Glomerular endothelial cell (primary cell): ENCODE data around the gene RBFOX1. TPM values are rescaled to one million over a fixed set of nuclear protein-coding genes. Genes with fewer than 3 reads are reported as not detected.

Experiments used
- DNase-seq: peaks from one replicate; pipeline ENCODE4 v3.0.0-alpha.2; 2011; ENCODE audit warnings: low read depth, low spot score; ENCODE audit errors: extremely low read depth
- total RNA-seq: library from RNA; depleted of rRNA; stranded (reverse); fragments of >200 nt; gene quantifications from 2 replicates; pipeline ENCODE4 v1.2.3, GENCODE V29; 2015

RBFOX1 gene
- total RNA-seq, 1 donor from 2014 or later = not detected

DNA sequence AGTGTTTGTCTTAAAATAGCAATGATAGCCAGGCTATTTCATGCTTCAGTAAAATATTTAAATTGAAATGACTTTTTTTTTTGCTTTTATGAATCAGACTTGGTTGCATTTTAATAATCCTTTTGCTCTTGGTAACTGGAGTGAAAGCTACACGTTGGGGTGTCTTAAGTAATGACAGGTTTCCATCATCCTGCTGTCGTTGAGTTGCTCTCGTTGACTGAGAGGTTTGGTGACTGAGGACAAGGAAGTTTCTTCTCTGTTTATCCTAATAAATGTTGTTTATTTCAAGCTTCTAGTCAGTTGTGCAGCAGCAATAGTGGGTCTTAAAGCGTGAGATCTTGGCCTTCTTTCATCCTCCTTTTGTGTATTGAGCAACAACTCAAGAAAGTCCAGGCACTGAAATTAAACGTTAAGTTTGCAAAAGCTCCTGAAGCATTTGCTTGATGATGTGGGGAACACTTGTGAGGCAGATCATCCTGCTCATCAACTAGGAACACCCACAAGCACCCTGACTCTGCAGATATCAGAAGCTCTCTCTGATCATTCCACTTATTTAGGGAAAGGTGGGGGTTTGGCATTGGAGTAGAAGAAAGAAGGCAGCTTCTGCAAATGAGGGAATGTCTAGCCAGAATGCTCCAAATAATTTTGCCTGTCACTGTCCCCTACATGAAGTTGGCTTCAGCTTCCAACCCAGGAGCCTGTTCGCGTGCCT, 179.1 kb downstream of the RBFOX1 start:
- no peak for DNase-seq

DNA sequence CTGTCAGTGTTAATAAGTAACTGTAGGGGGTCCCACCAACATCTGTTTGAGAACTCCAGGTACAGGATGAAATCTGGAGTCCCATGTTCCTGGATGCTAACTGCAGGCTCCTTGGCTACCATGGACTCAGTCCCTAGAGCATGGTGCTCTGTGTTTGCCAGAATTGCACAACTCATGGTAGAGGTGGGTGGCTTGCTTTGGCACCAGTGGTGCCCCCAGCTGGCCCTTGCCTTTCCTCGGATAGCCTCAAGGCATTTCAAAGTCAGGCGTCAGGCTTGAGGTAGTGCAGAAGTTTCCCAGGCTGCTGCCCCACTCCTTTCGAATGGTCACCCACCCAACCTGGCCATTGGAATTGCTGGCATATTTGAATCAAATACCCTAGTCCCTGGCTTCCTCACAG, 179.9 kb downstream of the RBFOX1 start:
- DNase-seq = no peak

GRCh38 chr16:7513429-7513828, 180.8 kb downstream of the RBFOX1 start:
- no peak for DNase-seq

- DNase-seq = no peak
Measured at GRCh38 chr16:7515543-7515942, 182.9 kb downstream of the RBFOX1 start.

DNA sequence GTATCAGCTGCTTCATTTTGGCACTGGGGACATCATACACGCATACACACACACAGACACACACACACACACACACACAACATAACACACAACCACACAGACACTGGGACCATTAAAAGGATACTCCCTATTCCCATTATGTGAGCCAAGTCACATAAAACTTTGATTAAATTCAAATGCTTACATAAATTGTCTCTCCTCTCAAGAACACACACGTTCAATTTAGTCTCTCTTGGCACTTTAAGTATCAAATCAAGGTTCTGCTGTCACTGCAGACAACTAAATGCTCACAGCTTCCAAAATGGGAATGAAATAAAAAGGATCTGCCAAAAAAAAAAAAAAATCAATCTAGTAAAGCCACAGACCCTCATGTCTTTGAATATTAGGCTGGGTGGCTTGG, 184.9 kb downstream of the RBFOX1 start:
- no peak for DNase-seq

- DNase-seq = no peak
Measured at GRCh38 chr16:7518158-7518557, 185.5 kb downstream of the RBFOX1 start.

GRCh38 chr16:7521834-7522233, 189.2 kb downstream of the RBFOX1 start:
- DNase-seq = no peak

DNA sequence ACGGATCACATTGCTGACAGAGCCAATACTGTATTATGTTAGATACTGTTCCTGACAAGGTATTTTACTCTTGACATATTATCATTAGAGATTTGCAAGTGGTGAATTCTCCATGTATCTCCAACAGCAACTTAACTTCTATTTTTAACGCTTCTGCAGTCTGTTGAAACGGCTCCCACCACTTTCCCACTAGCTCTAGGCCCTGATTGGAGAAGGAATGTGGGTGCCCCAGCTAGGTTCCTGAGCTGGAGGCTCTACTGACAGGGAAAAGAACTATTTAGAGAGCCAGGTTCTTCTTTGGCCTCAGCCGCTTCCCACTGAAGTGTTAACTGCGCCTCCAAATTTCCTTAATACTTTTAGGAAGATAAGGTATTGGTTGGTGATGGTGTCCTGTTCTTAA, 191.8 kb downstream of the RBFOX1 start:
- DNase-seq = no peak

GRCh38 chr16:7526736-7527135, 194.1 kb downstream of the RBFOX1 start:
- no peak for DNase-seq

DNA sequence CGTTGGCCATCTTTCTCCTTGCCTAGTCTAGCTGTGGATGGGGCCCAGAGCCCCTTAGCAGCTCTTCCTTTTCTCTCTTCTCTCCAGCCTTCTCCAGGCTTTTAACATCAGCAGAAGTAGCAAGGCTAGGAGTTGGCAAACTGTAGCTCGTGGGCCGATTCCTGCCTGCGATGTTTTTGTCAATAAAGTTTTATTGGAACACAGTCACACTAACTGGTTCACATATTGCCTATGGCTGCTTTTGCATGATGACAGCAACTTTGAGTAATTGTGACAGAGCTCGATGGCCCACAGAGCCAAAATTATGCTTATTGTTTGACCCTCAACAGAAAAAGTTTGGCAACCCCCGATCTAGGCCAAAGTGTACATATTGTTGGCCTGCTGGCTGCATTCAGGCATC, 199.9 kb downstream of the RBFOX1 start:
- DNase-seq = no peak

- DNase-seq = no peak
Measured at GRCh38 chr16:7534749-7535148, 202.1 kb downstream of the RBFOX1 start.

DNA sequence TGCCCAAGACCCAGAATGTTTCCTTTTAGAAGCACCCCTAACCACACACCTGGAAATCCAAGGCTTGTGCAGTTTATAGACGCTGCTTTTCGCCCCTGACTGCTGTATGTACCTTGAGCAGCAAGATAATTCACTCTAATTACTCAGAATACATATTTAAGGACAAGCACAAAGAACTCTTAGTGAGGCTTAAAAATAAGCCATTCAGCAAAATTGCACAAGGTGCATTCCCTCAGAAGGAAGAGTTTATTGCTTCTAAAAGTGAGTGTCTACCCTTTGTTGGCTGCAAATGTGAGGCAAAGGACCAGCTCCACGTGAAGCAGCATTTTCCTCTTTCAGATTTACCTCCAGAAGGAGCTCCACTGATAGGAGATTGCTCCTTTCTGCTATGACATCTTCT, 208.4 kb downstream of the RBFOX1 start:
- no peak for DNase-seq

- no peak for DNase-seq
Measured at GRCh38 chr16:7545251-7545650, 212.6 kb downstream of the RBFOX1 start.

- DNase-seq = no peak
Measured at GRCh38 chr16:7546948-7547347, 214.3 kb downstream of the RBFOX1 start.

- no peak for DNase-seq
Measured at GRCh38 chr16:7547736-7548135, 215.1 kb downstream of the RBFOX1 start.

DNA sequence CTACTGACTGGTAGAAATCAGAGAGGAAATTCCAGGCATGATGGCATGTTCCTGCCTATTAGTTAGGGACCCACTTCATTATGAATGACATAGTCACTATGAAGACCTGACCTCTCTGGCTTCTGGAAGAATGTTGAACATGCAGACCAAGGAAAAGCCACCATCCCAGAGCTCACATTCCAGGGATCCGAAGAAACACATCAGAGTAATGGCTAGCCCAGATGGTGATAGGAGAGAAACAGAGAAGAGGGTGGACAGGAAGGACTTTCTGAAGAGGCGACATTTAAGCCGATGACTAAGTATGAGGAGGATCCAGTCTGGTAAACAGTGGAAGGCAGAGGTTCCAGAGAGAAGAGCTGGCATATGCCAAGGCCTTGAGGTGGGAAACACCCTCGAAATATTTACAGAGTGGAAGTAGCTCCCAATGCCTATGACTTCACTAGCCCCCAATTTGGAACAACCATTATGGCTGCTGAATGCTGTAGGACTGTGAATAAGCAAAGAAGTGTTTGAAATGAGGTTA, 216.2 kb downstream of the RBFOX1 start:
- DNase-seq = no peak

- no peak for DNase-seq
Measured at GRCh38 chr16:7550096-7550495, 217.5 kb downstream of the RBFOX1 start.

GRCh38 chr16:7555459-7555858, 222.8 kb downstream of the RBFOX1 start:
- DNase-seq = no peak

DNA sequence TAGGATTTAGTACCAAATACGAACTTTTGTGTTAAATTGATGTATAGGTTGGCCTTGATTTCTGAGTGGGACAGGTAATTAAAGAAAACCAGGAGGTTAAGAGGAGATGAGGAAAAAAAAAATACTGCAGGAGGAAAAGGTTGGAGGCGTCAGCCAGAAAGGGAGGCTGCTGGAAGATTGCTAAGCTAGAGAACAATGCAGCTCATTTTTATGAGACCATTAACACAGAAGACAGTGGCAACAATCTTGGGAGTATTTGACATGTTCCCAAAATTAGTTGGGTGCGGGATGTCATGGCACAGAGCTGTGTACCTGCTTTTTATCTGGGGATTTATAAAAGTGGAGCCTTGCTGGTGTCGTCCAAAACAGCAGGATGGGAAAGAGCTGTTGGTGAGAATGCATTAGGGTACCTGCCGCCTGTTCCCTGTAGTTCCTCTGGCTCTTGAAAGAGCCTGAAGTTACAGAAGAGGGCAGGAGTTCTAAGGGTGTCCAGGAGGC, 229.3 kb downstream of the RBFOX1 start:
- no peak for DNase-seq

GRCh38 chr16:7566360-7566759, 233.7 kb downstream of the RBFOX1 start:
- no peak for DNase-seq

- no peak for DNase-seq
Measured at GRCh38 chr16:7571366-7571765, 238.7 kb downstream of the RBFOX1 start.

DNA sequence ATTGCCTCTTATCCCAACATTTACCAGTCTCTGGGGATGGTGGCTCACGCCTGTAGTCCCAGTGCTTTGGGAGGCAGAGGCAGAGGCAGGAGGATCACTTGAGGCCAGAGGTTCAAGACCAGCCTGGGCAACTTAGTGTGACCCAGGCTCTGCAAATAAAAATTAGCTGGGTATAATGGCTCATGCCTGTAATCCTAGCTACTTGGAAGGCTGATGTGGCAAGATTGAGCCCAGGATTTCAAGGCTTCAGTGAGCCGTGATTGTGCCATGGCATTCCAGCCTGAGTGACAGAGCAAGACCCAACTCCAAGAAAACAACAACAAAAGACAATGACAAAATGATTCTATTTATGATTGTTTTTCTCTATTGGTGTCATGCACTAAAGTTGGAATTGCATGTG, 244.9 kb downstream of the RBFOX1 start:
- DNase-seq = no peak

DNA sequence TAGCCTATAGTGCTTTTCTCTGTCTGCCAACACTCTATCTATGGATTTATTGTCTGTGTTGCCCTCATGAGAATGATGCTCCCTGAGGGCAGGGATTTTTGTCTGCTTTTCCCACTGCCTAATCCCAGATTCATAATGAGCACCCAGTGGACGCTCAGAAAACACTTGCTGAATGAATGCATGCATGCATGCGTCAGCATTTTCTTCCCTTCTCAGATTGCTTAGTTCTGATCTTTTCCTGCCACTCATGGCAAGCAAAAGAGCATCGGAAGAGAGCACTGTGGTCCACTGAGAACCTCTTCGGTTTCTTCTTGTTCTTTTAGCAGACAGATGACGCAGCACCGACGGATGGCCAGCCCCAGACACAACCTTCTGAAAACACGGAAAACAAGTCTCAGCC, 246.8 kb downstream of the RBFOX1 start:
- DNase-seq = no peak
